GM19438 (cell line): Measurements from ENCODE around the gene GNAT2.
A peak's percentile ranks its signal among the peaks of the same experiment; 100 is the strongest.

Experiments used
- ATAC-seq: cut with Tn5 transposase; IDR thresholded peaks from one replicate; pipeline ENCODE4 v1.9.1; 2021; ENCODE audit warnings: low read depth; ENCODE audit not compliant: unreplicated experiment

Gene GNAT2

DNA sequence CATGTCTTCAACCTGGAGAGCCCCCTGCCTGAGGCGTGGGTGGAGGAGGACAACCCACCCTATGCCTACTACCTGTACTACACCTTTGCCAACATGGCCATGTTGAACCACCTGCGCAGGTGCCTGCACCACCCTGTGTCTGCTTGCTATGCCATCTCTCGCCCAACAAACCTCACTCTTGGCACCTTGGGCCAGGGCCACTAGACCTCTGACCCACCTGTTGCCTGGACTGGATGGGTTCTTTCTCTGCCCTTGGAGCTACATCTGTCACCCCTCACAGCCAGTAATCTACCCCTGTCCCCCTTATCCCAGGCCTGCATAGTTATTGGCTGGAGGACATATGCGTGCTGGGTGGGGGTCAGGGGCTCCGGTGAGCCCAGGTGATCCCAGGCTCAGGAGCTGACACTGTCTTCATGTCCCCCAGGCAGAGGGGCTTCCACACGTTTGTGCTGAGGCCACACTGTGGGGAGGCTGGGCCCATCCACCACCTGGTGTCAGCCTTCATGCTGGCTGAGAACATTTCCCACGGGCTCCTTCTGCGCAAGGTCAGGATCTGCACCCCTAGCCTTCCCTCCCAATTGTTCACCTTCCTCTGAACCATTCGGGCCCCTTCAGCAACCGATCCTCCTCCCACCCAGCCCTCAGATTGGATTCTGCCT, 10.1 kb upstream of the GNAT2 start:
- no peak for ATAC-seq

DNA sequence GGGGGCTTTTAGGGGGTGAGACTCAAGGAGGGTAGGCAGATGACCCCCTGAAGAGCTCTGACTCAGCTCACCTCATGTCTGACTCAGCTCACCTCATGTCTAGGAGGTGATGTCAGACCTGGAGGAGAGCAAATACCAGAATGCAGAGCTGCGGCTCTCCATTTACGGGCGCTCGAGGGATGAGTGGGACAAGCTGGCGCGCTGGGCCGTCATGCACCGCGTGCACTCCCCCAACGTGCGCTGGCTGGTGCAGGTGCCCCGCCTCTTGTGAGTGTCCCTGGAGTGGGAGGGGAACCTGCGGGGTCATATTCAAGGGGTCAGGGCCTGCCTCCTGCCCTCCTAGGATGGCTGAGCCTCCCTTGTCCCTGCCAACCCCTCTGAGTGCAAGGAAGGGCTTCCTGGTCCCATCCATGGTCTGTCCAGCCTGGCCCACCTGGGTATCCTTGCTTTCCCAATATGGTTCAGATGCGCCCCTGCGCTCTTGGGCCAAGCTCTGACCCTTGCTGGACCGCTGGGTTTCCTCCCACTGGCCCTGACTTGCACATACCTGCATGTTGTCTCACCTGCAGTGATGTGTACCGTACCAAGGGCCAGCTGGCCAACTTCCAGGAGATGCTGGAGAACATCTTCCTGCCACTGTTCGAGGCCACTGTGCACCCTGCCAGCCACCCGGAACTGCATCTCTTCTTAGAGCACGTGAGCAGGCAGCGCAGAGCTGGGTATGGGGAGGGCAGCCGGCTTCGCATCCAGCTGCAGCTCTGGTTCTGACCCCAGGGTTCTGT, 9.3 kb upstream of the GNAT2 start:
- no peak for ATAC-seq

- no peak for ATAC-seq
Measured at GRCh38 chr1:109627692-109628399, 8.4 kb upstream of the GNAT2 start.

DNA sequence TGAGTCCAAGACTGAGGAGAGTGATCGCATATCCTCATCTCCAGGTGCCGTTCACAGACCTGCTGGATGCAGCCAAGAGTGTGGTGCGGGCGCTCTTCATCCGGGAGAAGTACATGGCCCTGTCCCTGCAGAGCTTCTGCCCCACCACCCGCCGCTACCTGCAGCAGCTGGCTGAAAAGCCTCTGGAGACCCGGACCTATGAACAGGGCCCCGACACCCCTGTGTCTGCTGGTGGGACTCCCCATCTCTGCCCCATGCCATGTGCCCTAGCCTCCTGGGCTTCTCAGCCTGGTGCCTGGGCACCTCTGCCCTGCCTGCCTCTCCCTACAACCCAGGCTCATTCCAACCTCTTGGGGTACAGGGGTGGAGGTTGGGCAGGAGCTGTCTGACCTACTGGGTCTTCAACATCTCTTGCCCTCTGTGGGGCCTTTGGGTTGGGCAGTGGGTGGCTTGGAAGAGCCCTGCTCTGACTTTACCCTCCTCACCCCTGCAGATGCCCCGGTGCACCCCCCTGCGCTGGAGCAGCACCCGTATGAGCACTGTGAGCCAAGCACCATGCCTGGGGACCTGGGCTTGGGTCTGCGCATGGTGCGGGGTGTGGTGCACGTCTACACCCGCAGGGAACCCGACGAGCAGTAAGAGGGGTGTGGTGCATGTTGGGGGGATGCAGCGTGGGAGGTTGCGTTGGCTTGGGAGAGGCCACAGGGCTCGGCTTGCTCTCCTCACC, 7.4 kb upstream of the GNAT2 start:
- no peak for ATAC-seq

DNA sequence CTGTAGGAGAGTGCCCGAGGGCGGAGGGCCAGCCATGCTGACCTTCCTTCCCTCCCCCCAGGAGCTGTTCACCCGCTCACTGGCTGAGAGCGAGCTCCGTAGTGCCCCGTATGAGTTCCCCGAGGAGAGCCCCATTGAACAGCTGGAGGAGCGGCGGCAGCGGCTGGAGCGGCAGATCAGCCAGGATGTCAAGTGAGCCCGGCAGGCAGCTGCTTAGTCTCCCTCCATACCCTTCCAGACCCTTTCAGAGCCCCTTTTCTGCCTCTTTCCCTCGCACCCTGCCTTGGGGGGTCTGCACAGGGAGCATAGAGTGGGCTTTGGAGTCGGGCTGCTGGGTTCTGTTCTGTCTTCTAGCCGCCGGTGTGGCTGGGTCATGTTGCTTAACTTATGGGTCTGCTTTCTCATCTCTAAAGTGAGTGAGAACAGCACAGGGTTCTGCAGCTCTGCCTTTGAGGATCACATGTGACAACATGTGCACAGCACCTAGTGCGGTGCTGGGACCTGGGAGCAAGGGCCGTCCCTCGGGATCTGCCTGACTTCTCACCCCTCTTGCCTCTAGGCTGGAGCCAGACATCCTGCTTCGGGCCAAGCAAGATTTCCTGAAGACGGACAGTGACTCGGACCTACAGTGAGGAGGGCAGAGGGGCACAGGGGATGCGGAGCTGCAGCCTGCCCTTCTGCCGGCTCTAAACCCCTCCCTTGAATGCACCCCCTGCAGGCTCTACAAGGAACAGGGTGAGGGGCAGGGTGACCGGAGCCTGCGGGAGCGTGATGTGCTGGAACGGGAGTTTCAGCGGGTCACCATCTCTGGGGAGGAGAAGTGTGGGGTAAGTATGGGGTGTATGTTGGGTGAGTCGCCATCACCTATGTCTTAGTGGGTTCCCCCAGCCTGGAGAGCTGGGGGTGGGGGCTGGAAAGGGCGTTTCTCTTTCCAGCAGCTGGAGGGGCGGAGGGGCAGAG, 6.5 kb upstream of the GNAT2 start:
- no peak for ATAC-seq

DNA sequence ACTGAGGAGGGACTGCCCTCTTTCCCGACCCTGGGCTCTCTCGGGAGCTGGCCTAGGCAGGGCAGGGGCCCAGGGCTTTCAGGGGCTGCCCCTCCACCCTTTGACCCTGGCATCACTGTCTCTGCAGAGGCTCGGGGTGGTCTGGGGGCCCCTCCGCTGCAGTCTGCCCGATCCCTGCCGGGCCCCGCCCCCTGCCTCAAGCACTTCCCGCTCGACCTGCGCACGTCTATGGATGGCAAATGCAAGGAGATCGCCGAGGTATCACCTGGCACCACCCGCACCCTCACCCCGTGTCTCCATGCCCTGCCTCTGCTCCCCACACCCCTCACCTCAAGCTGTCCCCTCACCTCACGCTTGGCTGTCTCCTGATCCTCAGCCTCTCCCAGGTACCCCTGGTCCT, 5.8 kb upstream of the GNAT2 start:
- ATAC-seq = no peak

DNA sequence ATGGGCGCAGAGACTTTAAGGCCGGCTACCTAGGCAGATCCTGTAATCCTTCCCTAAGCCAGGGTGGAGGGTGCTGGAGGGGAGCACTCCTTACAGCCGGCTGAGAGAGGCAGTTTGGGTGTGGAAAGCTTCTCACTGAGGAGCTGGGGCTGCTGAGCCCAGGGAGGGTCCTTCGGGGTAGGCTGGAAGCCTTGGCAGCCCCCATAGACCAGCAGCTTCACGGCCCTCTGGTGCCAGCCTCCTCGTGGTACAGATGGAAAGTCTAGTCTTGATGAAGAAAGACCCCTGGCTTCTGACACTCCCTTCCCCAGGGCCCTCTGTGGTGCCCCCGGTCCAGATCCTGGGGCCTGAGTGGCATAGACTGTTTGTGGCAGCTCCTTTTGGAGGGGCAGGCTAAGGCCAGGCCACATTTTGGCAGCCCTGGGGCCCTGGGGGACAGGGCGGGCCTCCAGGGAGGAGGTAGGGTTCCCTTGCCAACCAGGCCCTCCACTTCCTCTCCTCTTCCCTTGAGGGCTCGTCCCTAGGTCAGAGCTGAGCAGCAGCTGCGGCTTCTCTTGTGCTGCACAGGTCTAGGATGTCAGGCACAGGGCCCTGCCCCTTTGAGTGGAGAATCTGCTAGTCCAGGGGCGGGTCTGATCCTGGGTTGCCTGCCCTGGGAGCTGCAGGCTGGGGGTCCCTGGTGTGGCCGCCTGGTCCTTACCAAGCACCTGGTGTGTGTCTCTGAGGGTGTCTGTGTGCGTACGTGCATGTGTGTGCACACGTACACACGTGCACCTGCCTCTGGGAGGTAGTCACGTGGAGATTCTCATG, 5.0 kb upstream of the GNAT2 start:
- ATAC-seq = no peak

DNA sequence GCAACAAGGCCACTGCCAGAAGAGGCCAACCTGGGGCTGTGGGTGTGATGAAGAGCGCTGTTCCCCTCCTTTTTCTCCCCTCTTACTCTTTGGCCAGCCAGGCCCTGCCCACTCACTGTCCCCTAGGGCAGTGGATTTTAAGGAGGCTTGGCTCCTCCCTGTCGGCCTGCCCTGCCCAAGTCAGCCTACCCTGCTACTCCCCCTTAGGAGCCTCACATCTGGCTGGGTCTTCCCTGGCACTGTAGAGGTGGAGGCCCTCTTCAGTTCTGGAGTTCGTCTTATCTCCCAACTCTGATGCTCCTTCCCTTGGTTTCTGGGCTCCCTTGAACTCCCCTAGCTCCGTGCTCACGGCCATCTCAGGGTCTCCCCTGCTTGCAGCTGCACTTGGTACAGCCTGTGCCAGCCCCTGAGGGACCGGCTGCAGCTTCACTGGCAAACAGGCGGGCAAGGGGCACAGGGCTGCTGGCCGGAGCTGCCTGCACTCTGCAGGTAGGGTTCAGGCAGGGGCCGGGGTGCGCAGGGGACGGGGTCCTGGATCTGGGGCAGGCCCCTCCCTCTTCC, 4.3 kb upstream of the GNAT2 start:
- ATAC-seq = no peak

- no peak for ATAC-seq
Measured at GRCh38 chr1:109622895-109623294, 3.5 kb upstream of the GNAT2 start.

DNA sequence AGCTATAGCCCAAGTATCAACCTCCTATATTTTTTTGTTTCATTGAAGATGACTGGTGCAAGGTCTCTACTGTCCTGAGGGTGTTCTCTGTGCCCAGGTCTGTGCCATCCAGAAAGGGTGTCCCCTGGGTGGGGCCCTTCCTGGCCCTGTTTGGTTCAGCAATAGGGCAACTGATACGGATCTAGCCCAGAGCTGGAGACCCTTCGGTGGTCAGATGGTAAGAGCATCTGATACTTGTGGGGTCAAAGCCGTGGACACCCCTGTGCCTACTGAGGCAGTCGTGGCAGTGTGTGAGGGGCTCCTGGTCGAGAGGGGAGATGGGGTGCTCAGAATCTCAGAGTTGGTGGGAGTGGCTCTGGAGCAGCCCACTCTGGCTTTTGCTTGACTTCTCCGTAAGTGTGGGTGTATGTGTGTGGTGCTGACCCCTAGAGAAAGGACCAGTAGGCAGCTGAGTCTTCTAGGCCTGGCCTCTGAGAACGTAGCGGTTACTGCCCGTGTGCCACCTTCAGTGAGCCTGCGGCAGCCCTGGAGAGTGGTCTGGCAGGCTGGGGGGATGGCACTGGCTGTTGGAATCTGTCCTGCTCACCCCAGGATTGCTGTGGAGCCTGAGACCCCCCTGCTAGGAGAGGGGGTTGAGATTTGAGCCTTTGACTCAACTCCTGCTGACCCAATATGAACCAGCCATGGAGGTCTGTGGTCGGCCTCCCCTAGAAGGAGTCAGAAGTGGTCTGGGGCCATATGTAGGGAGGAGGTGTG, 2.9 kb upstream of the GNAT2 start:
- no peak for ATAC-seq

DNA sequence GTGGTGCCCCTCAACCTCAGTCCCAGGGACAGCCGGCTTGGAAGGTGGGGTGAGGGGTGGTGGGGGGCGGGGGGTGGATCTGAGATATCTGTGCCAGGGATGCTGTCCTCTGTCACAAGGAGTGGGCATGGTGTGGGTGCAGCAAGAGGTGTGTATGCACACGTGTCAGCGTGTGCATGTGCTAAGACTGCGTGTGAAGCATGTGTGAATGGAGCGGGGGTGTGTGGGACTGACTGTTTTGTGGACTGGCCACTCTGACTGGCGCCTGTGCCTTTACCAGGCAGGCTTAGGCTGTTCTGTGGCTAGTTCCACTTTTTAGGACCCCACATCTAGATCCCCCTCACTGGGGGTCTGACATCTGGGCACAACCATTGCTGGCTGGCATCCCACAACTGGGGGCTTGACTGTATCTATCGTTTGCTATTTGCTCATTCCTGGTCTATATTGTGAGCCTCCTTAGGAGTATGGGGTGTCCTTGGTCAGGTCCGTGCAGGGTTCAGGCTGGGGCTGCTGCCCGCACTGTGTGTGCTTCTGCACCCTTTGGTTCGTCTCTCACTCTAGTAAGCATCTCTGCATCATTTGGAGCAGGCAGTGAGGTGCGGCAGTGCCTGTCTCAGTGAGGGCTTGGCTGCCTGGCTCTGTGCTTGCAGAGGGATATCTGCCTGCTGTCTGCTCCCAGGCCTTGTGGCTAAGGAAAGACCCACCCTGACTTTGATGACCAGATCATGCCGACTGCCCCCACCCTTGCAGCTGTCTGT, 2.1 kb upstream of the GNAT2 start:
- no peak for ATAC-seq

DNA sequence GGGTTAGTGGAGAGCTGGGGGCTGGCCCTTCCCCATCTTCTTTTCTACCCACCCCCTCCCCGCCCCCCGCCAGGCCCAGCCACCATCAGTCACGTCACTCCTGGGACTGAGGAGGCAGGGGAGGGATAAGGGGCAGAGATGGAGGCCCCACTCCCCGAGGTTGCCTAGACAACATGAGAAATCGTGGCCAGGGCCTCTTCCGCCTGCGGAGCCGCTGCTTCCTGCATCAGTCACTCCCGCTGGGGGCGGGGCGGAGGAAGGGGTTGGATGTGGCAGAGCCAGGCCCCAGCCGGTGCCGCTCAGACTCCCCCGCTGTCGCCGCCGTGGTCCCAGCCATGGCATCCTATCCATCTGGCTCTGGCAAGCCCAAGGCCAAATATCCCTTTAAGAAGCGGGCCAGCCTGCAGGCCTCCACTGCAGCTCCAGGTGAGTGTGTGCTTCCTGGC, 1.4 kb upstream of the GNAT2 start:
- peak; percentile 65 for ATAC-seq

- peak; percentile 2 for ATAC-seq
Measured at GRCh38 chr1:109620401-109620791, 980 bp upstream of the GNAT2 start.

GRCh38 chr1:109618661-109619575, 498 bp downstream of the GNAT2 start:
- ATAC-seq = peak; percentile 3

GRCh38 chr1:109617291-109617801, 2.1 kb downstream of the GNAT2 start:
- no peak for ATAC-seq

- ATAC-seq = no peak
Measured at GRCh38 chr1:109616391-109616790, 3.0 kb downstream of the GNAT2 start.
